H1 (cell line): ENCODE data around the gene GDPD3. TPM values are rescaled to one million over a fixed set of nuclear protein-coding genes. Genes with fewer than 3 reads are reported as not detected.

Experiments used
- CTCF ChIA-PET: fragments of 300-600 bp; sonication (Branson Sonifier 250); formaldehyde crosslinking; loops from one replicate; lab custom pipeline; 2021; ENCODE audit not compliant: partially characterized antibody; lab: Charles Lee
- POLR2A ChIA-PET: fragments of 300-600 bp; sonication (Branson Sonifier 250); formaldehyde crosslinking; loops from one replicate; lab custom pipeline; 2021; ENCODE audit warnings: inconsistent platforms; ENCODE audit not compliant: partially characterized antibody; lab: Charles Lee
- DNase-seq, 2 experiments: peaks; one replicate each; pipeline versions ENCODE4 v3.0.0 to v3.0.0-alpha.2; 2010 to 2022; ENCODE audit warnings: low spot score in 2 of 2, low read depth in 1 of 2, mixed read lengths in 1 of 2
- FAIRE-seq: peaks from 2 replicates; lab custom pipeline; 2011; peaks lifted over from hg19 to GRCh38; lab: Jason Lieb, UNC
- H2AFZ ChIP-seq: 2 replicates; pipeline ENCODE4 v1.8.1; 2012; ENCODE audit warnings: low read length, inconsistent platforms
- H2AK5ac ChIP-seq: 2 replicates; pipeline ENCODE4 v1.6.1; 2013; ENCODE audit warnings: low read depth, low read length
- H2BK120ac ChIP-seq: replicated peaks from 2 replicates; pipeline ENCODE3; 2013; ENCODE audit warnings: low read depth, low read length, inconsistent platforms
- H2BK12ac ChIP-seq: 2 replicates; pipeline ENCODE4 v1.6.1; 2013; ENCODE audit warnings: low read depth, low read length
- H2BK15ac ChIP-seq: 2 replicates; pipeline ENCODE4 v1.6.1; 2013; ENCODE audit warnings: low read length
- H2BK20ac ChIP-seq: 2 replicates; pipeline ENCODE4 v1.6.1; 2013; ENCODE audit warnings: low read length
- H2BK5ac ChIP-seq: 2 replicates; pipeline ENCODE4 v1.6.1; 2013; ENCODE audit warnings: low read depth, low read length
- H3K14ac ChIP-seq: 2 replicates; pipeline ENCODE4 v1.6.1; 2013; ENCODE audit warnings: inconsistent platforms; ENCODE audit not compliant: insufficient read length
- H3K18ac ChIP-seq: 2 replicates; pipeline ENCODE4 v1.6.1; 2013; ENCODE audit warnings: low read length; ENCODE audit errors: extremely low read depth
- H3K23ac ChIP-seq: 2 replicates; pipeline ENCODE4 v1.6.1; 2013; ENCODE audit warnings: inconsistent platforms; ENCODE audit not compliant: insufficient read length
- H3K23me2 ChIP-seq: 2 replicates; pipeline ENCODE4 v1.6.1; 2013; ENCODE audit warnings: low read depth, low read length
- H3K27ac ChIP-seq: 2 replicates; pipeline ENCODE4 v1.6.1; 2011; ENCODE audit warnings: low read depth, low read length, inconsistent platforms
- H3K27me3 ChIP-seq, 4 experiments: replicated peaks in 1 of 4; 1 replicate in 1 of 4; 2 replicates in 3 of 4; pipeline versions ENCODE4 v1.6.1 to v1.8.1; 2011 to 2013; ENCODE audit warnings: low read length in 3 of 4, mild to moderate bottlenecking in 3 of 4, inconsistent platforms in 2 of 4, mixed read lengths in 2 of 4, moderate library complexity in 1 of 4; ENCODE audit not compliant: control insufficient read depth in 3 of 4, insufficient read depth in 3 of 4; ENCODE audit errors: extremely low read depth in 1 of 4
- H3K36me3 ChIP-seq, 4 experiments: 2 replicates each; pipeline versions ENCODE4 v1.6.1 to v1.8.1; 2011 to 2013; ENCODE audit warnings: mild to moderate bottlenecking in 4 of 4, low read length in 3 of 4, moderate library complexity in 2 of 4, control low read depth in 1 of 4, inconsistent platforms in 1 of 4; ENCODE audit not compliant: insufficient read depth in 4 of 4, control insufficient read depth in 2 of 4
- H3K4ac ChIP-seq: replicated peaks from 2 replicates; pipeline ENCODE3; 2013; ENCODE audit warnings: low read length, low read depth, mixed read lengths, inconsistent platforms; ENCODE audit not compliant: insufficient read length
- H3K4me1 ChIP-seq, 4 experiments: replicated peaks in 1 of 4; 1 replicate in 1 of 4; 2 replicates in 3 of 4; pipeline versions ENCODE4 v1.6.1 to v1.8.1; 2011 to 2013; ENCODE audit warnings: low read length in 3 of 4, inconsistent platforms in 2 of 4, mixed read lengths in 1 of 4; ENCODE audit not compliant: insufficient read depth in 4 of 4, control insufficient read depth in 3 of 4
- H3K4me2 ChIP-seq, 2 experiments: 2 replicates each; pipeline versions ENCODE4 v1.6.1 to v1.8.1; 2011 to 2013; ENCODE audit warnings: low read depth in 2 of 2, low read length in 2 of 2, control low read depth in 1 of 2, inconsistent platforms in 1 of 2, mild to moderate bottlenecking in 1 of 2; ENCODE audit not compliant: insufficient read depth in 1 of 2
- H3K4me3 ChIP-seq, 4 experiments: fragments of 200-600, 300-600 bp in 1 of 4; sonication (generic), shearing (Covaris generic), sonication (Bioruptor Twin) in 1 of 4; 2 replicates each; pipeline versions ENCODE4 v1.5.1 to v1.8.1; 2011 to 2016; ENCODE audit warnings: low read length in 4 of 4, low read depth in 3 of 4, control low read depth in 2 of 4, inconsistent platforms in 2 of 4, mild to moderate bottlenecking in 2 of 4, mixed read lengths in 1 of 4, moderate library complexity in 1 of 4; ENCODE audit not compliant: insufficient read depth in 2 of 4; ENCODE audit errors: extremely low read depth in 1 of 4
- H3K56ac ChIP-seq: replicated peaks from 2 replicates; pipeline ENCODE3; 2013; ENCODE audit warnings: low read depth, mild to moderate bottlenecking, mixed read lengths, low read length, inconsistent platforms; ENCODE audit not compliant: insufficient read length
- H3K79me1 ChIP-seq: 2 replicates; pipeline ENCODE4 v1.6.1; 2013; ENCODE audit warnings: low read depth, low read length, control low read depth
- H3K79me2 ChIP-seq, 2 experiments: 2 replicates each; pipeline versions ENCODE4 v1.6.1 to v1.8.1; 2012 to 2013; ENCODE audit warnings: low read length in 2 of 2, mild to moderate bottlenecking in 2 of 2, inconsistent platforms in 1 of 2; ENCODE audit not compliant: insufficient read depth in 2 of 2, control insufficient read depth in 1 of 2
- H3K9ac ChIP-seq, 4 experiments: replicated peaks in 1 of 4; 1 replicate in 1 of 4; 2 replicates in 3 of 4; pipeline versions ENCODE4 v1.6.1 to v1.8.1; 2011 to 2013; ENCODE audit warnings: low read depth in 3 of 4, low read length in 3 of 4, control low read depth in 2 of 4, mild to moderate bottlenecking in 2 of 4, moderate library complexity in 2 of 4, inconsistent platforms in 1 of 4; ENCODE audit errors: extremely low read depth in 1 of 4
- H3K9me3 ChIP-seq, 2 experiments: 2 replicates each; pipeline versions ENCODE4 v1.6.1 to v1.8.1; 2012 to 2013; ENCODE audit warnings: mild to moderate bottlenecking in 2 of 2, moderate library complexity in 2 of 2, control low read depth in 1 of 2, inconsistent platforms in 1 of 2, low read depth in 1 of 2, low read length in 1 of 2, mixed read lengths in 1 of 2; ENCODE audit not compliant: insufficient read depth in 2 of 2
- H4K20me1 ChIP-seq, 2 experiments: replicated peaks in 1 of 2; 2 replicates each; pipeline versions ENCODE3 to v1.8.1; 2011 to 2013; ENCODE audit warnings: inconsistent platforms in 2 of 2, low read length in 2 of 2, mild to moderate bottlenecking in 1 of 2; ENCODE audit not compliant: insufficient read depth in 2 of 2, control insufficient read depth in 1 of 2
- H4K5ac ChIP-seq: 2 replicates; pipeline ENCODE4 v1.6.1; 2013; ENCODE audit warnings: low read length, low read depth, mixed read lengths, inconsistent platforms; ENCODE audit not compliant: insufficient read length
- H4K8ac ChIP-seq: 2 replicates; pipeline ENCODE4 v1.8.0; 2013; ENCODE audit warnings: mild to moderate bottlenecking, moderate library complexity, low read length, inconsistent platforms; ENCODE audit not compliant: insufficient read depth; ENCODE audit errors: extremely low read depth
- H4K91ac ChIP-seq: replicated peaks from 2 replicates; pipeline ENCODE3; 2013; ENCODE audit warnings: low read length, mixed read lengths, inconsistent platforms; ENCODE audit not compliant: insufficient read length
- CBX8 ChIP-seq: fragments of 300-800, 300-1000 bp; sonication (generic); IDR thresholded peaks from 2 replicates; pipeline ENCODE4 v1.7.1; 2016; ENCODE audit warnings: low read depth, low read length, borderline replicate concordance
- CEBPB ChIP-seq: IDR thresholded peaks from 2 replicates; pipeline ENCODE4 v1.6.1; 2012; ENCODE audit warnings: low read depth, low read length
- GTF2F1 ChIP-seq: IDR thresholded peaks from 2 replicates; pipeline ENCODE4 v1.6.1; 2012; ENCODE audit warnings: low read depth, low read length, improper control_type of control experiment, borderline replicate concordance
- KDM5A ChIP-seq: fragments of 200-600 bp; IDR thresholded peaks from 2 replicates; pipeline ENCODE4 v1.7.1; 2012; ENCODE audit warnings: mild to moderate bottlenecking, low read length, inconsistent platforms, mixed read lengths
- PHF8 ChIP-seq: fragments of 200-600 bp; sonication (generic); conservative IDR thresholded peaks from 2 replicates; pipeline ENCODE4 v1.7.1; 2012; ENCODE audit warnings: low read depth, mild to moderate bottlenecking, inconsistent platforms, low read length, moderate library complexity
- POLR2A ChIP-seq, 2 experiments: IDR thresholded peaks; 1 replicate in 1 of 2; 2 replicates in 1 of 2; pipeline ENCODE4 v1.6.1; 2011; ENCODE audit warnings: low read depth in 2 of 2, low read length in 2 of 2, mild to moderate bottlenecking in 2 of 2; ENCODE audit errors: control extremely low read depth in 1 of 2
- RAD21 ChIP-seq, 2 experiments: IDR thresholded peaks in 1 of 2; conservative IDR thresholded peaks in 1 of 2; 2 replicates each; pipeline ENCODE4 v1.6.1; 2011; ENCODE audit warnings: low read depth in 2 of 2, low read length in 2 of 2, improper control_type of control experiment in 1 of 2, inconsistent platforms in 1 of 2, mild to moderate bottlenecking in 1 of 2, moderate library complexity in 1 of 2
- RXRA ChIP-seq: IDR thresholded peaks from 2 replicates; pipeline ENCODE4 v1.6.1; 2011; ENCODE audit warnings: low read depth, mild to moderate bottlenecking, low read length, moderate library complexity; ENCODE audit not compliant: insufficient read depth
- SAP30 ChIP-seq: fragments of 300-600 bp; sonication (generic); IDR thresholded peaks from 2 replicates; pipeline ENCODE4 v1.7.1; 2012; ENCODE audit warnings: low read length, moderate library complexity, mild to moderate bottlenecking, inconsistent platforms; ENCODE audit not compliant: insufficient read depth, insufficient replicate concordance
- SP4 ChIP-seq: IDR thresholded peaks from 2 replicates; pipeline ENCODE4 v1.6.1; 2012; ENCODE audit warnings: low read length, inconsistent platforms
- SRF ChIP-seq: IDR thresholded peaks from 2 replicates; pipeline ENCODE4 v1.6.1; 2011; ENCODE audit warnings: mild to moderate bottlenecking, low read depth, low read length, moderate library complexity
- TBP ChIP-seq: IDR thresholded peaks from 2 replicates; pipeline ENCODE4 v1.6.1; 2011; ENCODE audit warnings: low read depth, low read length, improper control_type of control experiment
- TEAD4 ChIP-seq: IDR thresholded peaks from 2 replicates; pipeline ENCODE4 v1.6.1; 2012; ENCODE audit warnings: low read depth, low read length, inconsistent platforms, mixed read lengths
- whole genome bisulfite sequencing, 2 experiments: shearing (Covaris generic) in 1 of 2; methylation state at CpG; one replicate each; pipeline versions ENCODE4 v1.1.6 to v1.1.7; 2013 to 2015; ENCODE audit warnings: low lambda C conversion rate in 2 of 2, mixed read lengths in 2 of 2, inconsistent platforms in 1 of 2, low coverage in 1 of 2, missing lambda C conversion rate in 1 of 2; ENCODE audit not compliant: insufficient replicate concordance in 2 of 2, insufficient coverage in 1 of 2, insufficient read length in 1 of 2; ENCODE audit errors: extremely low coverage in 1 of 2, missing lambda C conversion rate in 1 of 2; 5-methylcytosine and 5-hydroxymethylcytosine counted together
- polyA plus RNA-seq, 7 experiments: library from polyadenylated mRNA; depleted of rRNA in 3 of 7; stranded (reverse) in 5 of 7; unstranded in 2 of 7; fragments of >200 nt in 5 of 7; fragments of 200-250 nt in 2 of 7; gene quantifications; 1 replicate in 5 of 7; 2 replicates in 1 of 7; 4 replicates in 1 of 7; pipeline versions ENCODE4 v1.2.1 to v1.2.3, GENCODE V29; 2011 to 2013; ENCODE audit warnings: missing spikeins in 2 of 7, mixed read lengths in 2 of 7
- total RNA-seq: library from RNA; stranded (reverse); fragmentation: NEBNext Ultra II Directional; extraction: Animal tissue kit (Norgen Biotek cat#: 25700); gene quantifications from 2 replicates; pipeline ENCODE4 v1.2.1, GENCODE V29; 2021

The GDPD3 gene
- total and polyA plus RNA-seq, 2 of the 8 experiments (the other 6 are each of a cell fraction or from before 2014, with no cell fraction given): 0.20 TPM; not detected in 1

- no peak for DNase-seq
- peak overlapping the region; percentile 94 for H3K56ac ChIP-seq
- H3K36me3 ChIP-seq: peaks cover 0 to 4% (median 0%) of the 10 kb centered on the region in 4 experiments; a peak in 1 of 8 replicates
- H3K14ac ChIP-seq: no peak overlapping the region
- H4K20me1 ChIP-seq: no peaks in the 10 kb centered on the region
- no peaks in the 10 kb centered on the region for H3K79me1 ChIP-seq
- POLR2A ChIA-PET: interaction anchor here (0.6 kb wide), 1 partner anchor 41 kb away, joined by 3 read pairs; no protein-coding TSS in a partner anchor
- H3K27me3 ChIP-seq: peaks cover 0 to 2% (median under 1%) of the 10 kb centered on the region in 4 experiments; a peak in 1 of 7 replicates
- H4K8ac ChIP-seq: no peak overlapping the region; the same call in 1 of the 2 replicates
- peak overlapping the region; percentile 33 for H2BK120ac ChIP-seq
- H3K18ac ChIP-seq: no peak overlapping the region; the same call in 1 of the 2 replicates
- H3K4ac ChIP-seq: peak overlapping the region; percentile 38
- no peak for FAIRE-seq
- peak overlapping the region; percentile 95 for H4K91ac ChIP-seq
- peaks cover 0 to 6% (median 2%) of the 10 kb centered on the region in 4 experiments; a peak in 4 of 7 replicates for H3K4me1 ChIP-seq
- H3K9me3 ChIP-seq: no peaks in the 10 kb centered on the region
- 0 out of 2 replicates have a peak overlapping the region, but pooled peaks have one; percentile 54 for H2AFZ ChIP-seq
- H3K23me2 ChIP-seq: peaks cover 8% of the 10 kb centered on the region; the same call in 1 of the 2 replicates
- H2BK20ac ChIP-seq: no peak overlapping the region
- CTCF ChIA-PET: interaction anchor here (2.5 to 4.2 kb wide), 2 partner anchors 10 to 11 kb away, joined by 20 to 30 read pairs; partner anchors contain the start of gene GDPD3
- peak overlapping the region; percentile 40 for H4K5ac ChIP-seq
- peak overlapping the region; percentile 54 to 74 (median 62) for H3K4me3 ChIP-seq
- H3K23ac ChIP-seq: no peak overlapping the region
- H2BK12ac ChIP-seq: peak overlapping the region; percentile 68; the same call in 1 of the 2 replicates
- no peaks in the 10 kb centered on the region for H3K79me2 ChIP-seq
- peak overlapping the region in 1 of 4 experiments; percentile 46; a peak in 3 of 7 replicates for H3K9ac ChIP-seq
- H2AK5ac ChIP-seq: no peak overlapping the region
- peak overlapping the region; percentile 78; the same call in 1 of the 2 replicates for H2BK5ac ChIP-seq
- WGBS, 2 experiments: 8% methylated on average over 9 of the region's 42 CpGs; no CpG with 5 or more reads in 1 of the 2 experiments
- no peak overlapping the region for H3K27ac ChIP-seq
- H2BK15ac ChIP-seq: no peak overlapping the region
- H3K4me2 ChIP-seq: peak overlapping the region; percentile 65 to 92
- TF ChIP-seq CBX8: no peak
- TF ChIP-seq SP4: no peak
- TF ChIP-seq SAP30: peak; percentile 30
- peak in 1 of 2 experiments; percentile 22; a peak in 1 of 3 replicates for TF ChIP-seq POLR2A (IDR thresholded peaks at IDR 0.05; ENCODE audit: control extremely low read depth in 1 of 2, low read depth in 2 of 2, low read length in 2 of 2)
- no peak for TF ChIP-seq KDM5A
- TF ChIP-seq PHF8: peak; percentile 34
- no peak for TF ChIP-seq RXRA
- TF ChIP-seq SRF: no peak
- no peak for TF ChIP-seq CEBPB
- TF ChIP-seq TEAD4: no peak
- no peak for TF ChIP-seq RAD21 (IDR thresholded peaks at IDR 0.05 in 1 of 2, conservative IDR thresholded peaks at IDR 0.05 in 1 of 2; ENCODE audit: low read depth in 2 of 2, low read length in 2 of 2)
- no peak for TF ChIP-seq TBP
- no peak for TF ChIP-seq GTF2F1
These were observed 9.3 kb upstream of the GDPD3 start for GRCh38 chr16:30122604-30123160.
